NOMO-1 (cell line): ENCODE measurements around the gene GTF2H4.

ENCODE experiments used
- DNase-seq, 2 experiments: peaks; one replicate each; lab custom pipeline; 2025; ENCODE audit not compliant: unreplicated experiment in 2 of 2; lab: John Stamatoyannopoulos, UW

Gene GTF2H4

DNA sequence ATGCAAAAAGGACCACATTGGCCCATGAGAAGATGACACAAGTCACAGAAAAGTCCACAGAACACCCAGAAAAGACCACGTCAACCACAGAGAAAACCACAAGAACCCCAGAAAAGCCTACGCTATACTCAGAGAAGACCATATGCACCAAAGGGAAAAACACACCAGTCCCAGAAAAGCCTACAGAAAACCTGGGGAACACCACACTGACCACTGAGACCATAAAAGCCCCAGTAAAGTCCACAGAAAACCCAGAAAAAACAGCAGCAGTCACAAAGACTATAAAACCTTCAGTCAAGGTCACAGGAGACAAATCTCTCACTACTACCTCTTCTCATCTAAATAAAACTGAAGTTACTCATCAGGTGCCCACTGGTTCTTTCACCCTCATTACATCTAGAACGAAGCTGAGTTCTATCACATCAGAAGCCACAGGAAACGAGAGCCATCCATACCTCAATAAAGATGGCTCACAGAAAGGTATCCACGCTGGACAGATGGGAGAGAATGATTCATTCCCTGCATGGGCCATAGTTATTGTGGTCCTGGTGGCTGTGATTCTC lies 44.0 kb downstream of the GTF2H4 start:
- no peak for DNase-seq

DNA sequence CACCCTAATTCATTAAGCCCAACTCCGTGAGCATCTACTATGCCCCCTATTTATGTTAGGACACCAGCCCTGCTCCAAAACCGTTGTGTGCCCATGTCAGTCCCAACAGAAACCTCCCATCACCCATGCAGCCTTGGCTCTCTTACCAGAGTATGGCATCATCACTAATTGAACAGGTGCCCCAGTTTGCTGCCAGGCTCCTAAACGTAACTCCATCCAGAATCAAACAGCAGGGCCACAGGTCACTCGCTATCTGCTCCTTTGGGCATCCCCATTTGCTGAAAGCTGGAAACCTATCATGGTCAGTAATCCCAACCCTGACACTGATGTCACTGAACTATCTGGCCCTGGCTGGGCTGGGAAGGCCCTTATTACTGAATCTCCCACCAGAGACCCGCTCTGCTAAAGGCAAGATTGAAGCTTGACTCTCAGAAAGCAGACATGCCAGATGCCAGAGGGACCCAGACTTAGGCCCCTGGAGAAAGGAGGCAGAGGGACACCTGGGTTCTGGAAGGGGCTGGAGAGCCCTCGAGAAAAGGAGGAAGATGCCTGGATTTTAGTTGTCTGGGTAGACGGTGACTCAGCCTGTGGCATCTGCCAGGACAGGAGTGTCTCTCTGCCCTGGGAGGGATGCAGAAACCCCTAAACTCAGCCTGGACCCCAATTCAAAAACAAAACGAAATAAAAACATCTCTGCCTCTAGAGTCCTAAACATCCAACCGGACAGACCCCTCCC lies 46.8 kb downstream of the GTF2H4 start:
- no peak for DNase-seq

DNA sequence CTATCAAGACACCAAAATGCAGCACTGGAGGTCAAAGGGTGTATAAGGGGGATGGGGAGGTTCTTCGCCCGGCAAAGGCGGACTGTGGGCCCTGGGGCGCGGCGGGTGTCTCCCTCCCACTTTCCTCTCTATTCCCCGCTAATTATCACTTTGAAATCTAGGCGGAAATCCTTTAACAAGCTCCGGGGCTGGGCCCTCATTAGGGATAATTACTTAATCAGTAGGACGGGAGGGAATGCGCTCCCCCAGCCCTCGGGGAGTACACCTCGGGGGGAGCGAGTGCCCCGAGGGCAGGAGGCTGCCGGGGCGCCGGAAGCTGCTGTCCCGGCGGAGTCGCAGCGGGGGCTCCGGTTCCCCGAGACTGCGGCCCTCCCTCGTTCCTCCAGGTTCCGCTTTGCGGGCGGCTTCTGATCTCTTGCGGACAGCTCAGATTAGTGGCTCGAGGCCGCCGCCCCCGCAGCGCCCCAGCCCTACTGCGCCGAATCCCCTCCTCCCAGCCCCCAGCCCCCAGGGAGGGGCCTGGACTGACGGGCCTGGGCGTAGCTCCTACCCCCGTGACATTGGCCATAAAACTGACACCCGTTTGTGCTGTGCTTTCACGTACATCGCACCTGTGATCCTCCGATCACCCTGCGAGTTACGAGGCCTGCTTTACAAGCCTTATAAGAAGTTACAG lies 47.5 kb downstream of the GTF2H4 start:
- peak; percentile 53 to 54 for DNase-seq

DNA sequence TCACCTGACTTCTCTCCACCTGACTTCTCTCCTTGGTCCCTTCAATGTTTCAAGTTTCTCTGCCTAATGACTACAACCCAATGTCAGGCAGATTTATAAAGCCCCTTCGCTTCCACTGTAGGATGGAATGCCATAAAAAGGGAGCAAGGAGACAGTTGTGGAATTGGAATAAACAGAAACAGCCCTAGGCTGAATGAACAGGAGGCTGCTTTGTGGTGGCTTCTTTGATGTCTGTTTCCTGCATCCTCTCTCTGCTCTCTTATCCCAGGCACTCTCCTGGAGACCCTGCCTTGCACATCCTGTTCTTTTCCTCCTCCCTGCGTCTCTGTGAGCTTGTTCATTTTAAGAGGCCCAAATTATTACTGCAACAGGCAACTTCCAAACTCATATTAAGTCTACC lies 49.7 kb downstream of the GTF2H4 start:
- no peak for DNase-seq

DNA sequence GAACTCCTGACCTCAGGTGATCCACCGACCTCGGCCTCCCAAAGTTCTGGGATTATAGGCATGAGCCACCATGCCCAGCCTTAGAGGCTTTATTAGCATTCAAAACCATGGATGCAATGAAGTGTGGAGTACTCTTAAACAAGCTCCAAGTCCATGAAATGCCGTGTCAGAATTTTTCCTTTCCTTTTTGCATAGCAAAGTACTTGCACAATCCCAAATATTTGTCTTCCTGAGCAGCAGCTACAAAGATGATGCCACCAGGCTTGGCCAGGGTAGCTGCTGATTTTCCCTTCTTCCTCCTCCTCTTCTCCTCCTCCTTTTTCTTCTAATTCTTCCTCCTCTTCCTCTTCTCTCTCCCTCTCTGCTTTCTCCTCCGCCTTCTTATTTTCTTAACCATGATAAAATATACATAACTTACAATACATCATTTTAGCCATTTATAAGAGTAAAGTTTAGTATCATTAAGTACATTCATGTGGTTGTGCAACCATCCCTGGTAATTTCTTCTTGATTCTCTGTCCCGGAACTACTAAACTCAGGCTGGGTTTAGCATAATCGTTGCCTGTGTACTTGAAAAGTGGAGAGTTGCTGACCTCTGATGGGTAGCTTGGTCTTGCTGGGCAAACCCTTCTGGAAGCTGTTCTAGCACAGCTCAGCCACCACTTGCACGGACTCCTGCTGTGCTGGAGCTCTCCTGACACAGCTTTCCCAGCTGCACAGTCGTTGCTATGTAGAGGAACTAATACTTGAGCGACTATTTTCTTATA lies 53.1 kb downstream of the GTF2H4 start:
- peak; percentile 10 to 49 for DNase-seq

DNA sequence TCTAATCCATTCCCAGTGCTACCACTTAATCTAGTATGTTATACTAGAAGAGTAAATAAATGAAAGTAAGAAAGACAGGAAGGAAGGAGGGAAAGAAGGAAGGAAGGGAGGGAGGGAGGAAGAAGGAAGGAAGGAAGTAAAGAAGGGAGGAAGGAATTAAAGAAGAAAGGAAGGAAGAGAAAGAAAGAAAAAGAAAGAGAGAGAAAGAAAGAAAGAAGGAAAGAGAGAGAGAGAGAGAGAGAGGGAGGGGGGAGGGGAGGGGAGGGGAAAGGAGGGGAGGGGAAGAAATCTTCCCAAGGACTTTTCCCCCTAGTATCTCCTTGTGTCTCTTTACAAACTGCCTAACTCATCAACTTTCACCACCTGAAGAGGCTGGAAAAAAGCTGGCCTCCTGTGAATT lies 54.7 kb downstream of the GTF2H4 start:
- no peak for DNase-seq

DNA sequence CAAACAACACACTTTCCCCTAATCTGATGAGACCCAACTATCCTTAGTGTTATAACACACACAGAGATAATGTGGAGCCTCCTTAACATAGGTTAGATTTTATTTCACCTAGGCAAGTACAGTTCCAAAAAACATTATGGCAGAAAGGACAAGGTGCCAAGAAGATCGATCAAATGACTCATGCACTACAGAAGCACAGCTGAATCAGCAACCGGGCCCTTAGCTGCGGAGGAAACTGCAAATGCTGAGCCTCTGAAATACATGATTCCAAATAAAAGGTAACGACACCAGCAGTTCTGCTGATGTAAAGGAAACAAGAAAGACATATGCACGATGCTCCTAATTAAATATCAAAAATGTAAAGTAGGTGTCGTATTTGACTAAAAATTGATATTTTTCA lies 55.6 kb downstream of the GTF2H4 start:
- no peak for DNase-seq
